Epithelial cell of esophagus (primary cell): Measurements from ENCODE around the gene BABAM2.

Experiments used
- DNase-seq: peaks from one replicate; pipeline ENCODE4 v3.0.0; 2010; ENCODE audit warnings: low read depth
- H3K4me3 ChIP-seq: 2 replicates; pipeline ENCODE4 v1.5.1; 2011; ENCODE audit warnings: mild to moderate bottlenecking, low read length, control low read depth
- CTCF ChIP-seq: IDR thresholded peaks from 2 replicates; pipeline ENCODE4 v1.5.1; 2011; ENCODE audit warnings: low read depth, mild to moderate bottlenecking, low read length, control low read depth, inconsistent platforms; ENCODE audit not compliant: insufficient read depth; ENCODE audit errors: missing control alignments

The BABAM2 gene

GRCh38 chr2:28035816-28036215 is 145.3 kb downstream of the BABAM2 start:
- DNase-seq = no peak
- no peak for TF ChIP-seq CTCF
- H3K4me3 ChIP-seq = no peak overlapping the region

- no peak overlapping the region for H3K4me3 ChIP-seq
- DNase-seq = no peak
- no peak for TF ChIP-seq CTCF
Measured at GRCh38 chr2:28036307-28036706, 145.8 kb downstream of the BABAM2 start.

GRCh38 chr2:28038722-28039121 is 148.2 kb downstream of the BABAM2 start:
- DNase-seq = no peak
- H3K4me3 ChIP-seq = no peak overlapping the region
- no peak for TF ChIP-seq CTCF

- no peak overlapping the region for H3K4me3 ChIP-seq
- DNase-seq = peak; percentile 35
- no peak for TF ChIP-seq CTCF
Measured at GRCh38 chr2:28045676-28046351, 155.3 kb downstream of the BABAM2 start.

GRCh38 chr2:28046921-28047320 is 156.4 kb downstream of the BABAM2 start:
- TF ChIP-seq CTCF = no peak
- no peak for DNase-seq
- H3K4me3 ChIP-seq = no peak overlapping the region

GRCh38 chr2:28047681-28048080 is 157.2 kb downstream of the BABAM2 start:
- DNase-seq = peak; percentile 7
- TF ChIP-seq CTCF = no peak
- no peak overlapping the region for H3K4me3 ChIP-seq

- TF ChIP-seq CTCF = no peak
- H3K4me3 ChIP-seq = no peak overlapping the region
Measured at GRCh38 chr2:28048341-28048740, 157.8 kb downstream of the BABAM2 start.

More at GRCh38 chr2:28048341-28048740, 157.8 kb downstream of the BABAM2 start:
- no peak for DNase-seq
